HG02588 (cell line): ENCODE results near the gene FAM13B.

Source experiments
- ATAC-seq: cut with Tn5 transposase; IDR thresholded peaks from one replicate; pipeline ENCODE4 v1.9.1; 2021; ENCODE audit warnings: mild to moderate bottlenecking, moderate library complexity; ENCODE audit not compliant: unreplicated experiment

The FAM13B gene

DNA sequence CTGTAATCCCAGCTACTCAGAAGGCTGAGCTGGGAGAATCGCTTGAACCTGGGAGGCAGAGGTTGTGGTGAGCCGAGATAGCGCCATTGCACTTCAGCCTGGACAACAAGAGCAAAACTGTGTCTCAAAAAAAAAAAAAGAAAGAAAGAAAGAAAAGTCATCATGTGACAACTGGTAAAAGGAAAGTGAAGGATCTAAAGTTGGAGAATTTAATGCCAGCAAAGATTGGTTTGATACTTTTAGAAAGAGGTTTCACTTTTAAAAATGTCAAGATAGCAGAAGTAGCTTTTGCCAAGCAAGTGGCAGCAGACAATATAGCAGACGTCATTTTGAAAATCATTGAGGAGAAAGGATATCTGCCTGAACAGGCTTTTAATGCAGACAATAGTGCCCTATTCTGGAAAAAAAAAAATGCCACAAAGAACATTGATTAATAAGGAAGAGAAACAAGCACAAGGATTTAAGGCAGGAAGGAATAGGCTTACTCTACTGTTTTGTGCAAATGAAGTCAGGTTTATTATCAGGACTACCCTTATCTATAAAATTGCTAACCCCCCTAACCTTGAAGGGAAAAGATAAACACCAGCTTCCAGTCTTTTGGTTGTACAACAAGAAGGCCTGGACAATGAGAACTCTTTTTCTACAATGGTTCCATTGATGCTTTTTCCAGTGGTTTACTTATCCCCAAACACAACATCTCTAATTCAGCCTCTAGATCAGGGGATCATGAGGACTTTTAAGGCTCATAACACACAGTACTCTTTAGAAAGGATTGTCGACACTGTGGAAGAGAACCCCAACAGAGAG lies 131.7 kb downstream of the FAM13B start:
- ATAC-seq: no peak

DNA sequence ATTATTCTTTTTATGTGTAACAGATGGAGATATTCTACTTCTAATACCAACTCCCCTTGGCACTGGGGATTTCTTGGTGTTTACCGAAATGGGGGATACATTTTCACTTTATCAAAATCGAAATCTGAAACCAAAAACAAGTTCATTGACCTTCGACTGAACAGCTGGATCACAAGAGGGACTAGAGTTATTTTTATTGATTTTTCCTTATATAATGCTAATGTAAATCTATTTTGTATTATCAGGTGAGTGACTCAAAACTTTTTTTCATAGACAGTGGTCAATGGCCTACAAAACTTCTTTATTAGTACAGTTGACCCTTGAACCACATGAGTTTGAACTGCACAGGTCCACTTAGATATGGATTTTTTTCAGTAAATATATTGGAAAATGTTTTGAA lies 133.4 kb downstream of the FAM13B start:
- ATAC-seq: no peak

DNA sequence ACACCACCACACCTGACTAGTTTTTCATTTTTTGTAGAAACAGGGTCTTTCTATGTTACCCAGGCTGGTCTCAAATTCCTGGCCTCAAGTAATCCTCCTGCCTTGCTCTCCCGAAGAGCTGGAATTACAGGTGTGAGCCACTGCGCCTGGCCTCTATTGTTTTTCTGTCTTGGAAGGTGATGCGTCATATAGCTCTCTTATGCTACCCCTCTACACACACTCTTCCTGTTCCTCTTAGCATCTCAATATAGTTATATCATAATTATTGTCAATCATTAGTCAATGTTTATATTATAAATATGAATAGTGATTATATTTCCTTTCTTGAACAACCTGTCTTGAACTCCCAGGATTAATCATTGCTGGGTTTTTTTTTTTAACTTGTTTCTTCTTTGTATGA lies 136.3 kb downstream of the FAM13B start:
- ATAC-seq: no peak

- no peak for ATAC-seq
Observed at GRCh38 chr5:137894586-137894985, 138.3 kb downstream of the FAM13B start.

DNA sequence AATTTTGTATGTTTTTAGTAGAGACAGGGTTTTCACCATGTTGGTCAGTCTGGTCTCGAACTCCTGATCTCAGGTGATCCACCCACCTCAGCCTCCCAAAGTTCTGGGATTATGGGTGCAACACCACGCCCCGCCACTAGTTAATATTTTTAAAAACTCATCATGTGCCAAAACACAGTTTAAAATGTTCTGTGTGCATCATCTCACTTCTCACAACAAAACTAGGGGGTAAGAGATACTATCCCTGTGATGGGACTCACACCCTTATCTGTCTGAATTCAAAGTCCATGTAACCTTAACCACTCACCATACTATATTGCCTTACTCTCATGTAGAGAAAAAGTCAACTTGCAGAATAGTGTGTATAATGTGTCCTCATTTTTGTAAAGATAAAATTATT lies 141.0 kb downstream of the FAM13B start:
- no peak for ATAC-seq

DNA sequence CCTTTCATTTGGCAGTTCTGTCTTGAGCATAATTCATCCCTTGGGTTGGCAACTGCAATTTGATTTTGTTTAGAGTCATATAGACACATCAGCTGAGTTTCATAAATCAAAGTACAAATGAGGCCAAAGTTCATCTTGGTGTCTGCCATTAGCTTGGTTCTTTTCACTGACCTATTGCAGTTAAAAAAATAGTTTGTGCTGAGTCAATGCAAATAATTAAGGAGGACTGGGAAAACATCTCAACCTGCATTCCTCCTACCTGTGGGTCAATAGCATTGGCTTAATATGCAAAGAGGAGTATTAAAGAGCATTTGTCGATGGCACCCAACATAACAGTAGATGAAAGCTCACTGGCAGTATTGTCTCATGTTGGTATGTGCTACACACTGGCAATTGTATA lies 142.0 kb downstream of the FAM13B start:
- no peak for ATAC-seq

DNA sequence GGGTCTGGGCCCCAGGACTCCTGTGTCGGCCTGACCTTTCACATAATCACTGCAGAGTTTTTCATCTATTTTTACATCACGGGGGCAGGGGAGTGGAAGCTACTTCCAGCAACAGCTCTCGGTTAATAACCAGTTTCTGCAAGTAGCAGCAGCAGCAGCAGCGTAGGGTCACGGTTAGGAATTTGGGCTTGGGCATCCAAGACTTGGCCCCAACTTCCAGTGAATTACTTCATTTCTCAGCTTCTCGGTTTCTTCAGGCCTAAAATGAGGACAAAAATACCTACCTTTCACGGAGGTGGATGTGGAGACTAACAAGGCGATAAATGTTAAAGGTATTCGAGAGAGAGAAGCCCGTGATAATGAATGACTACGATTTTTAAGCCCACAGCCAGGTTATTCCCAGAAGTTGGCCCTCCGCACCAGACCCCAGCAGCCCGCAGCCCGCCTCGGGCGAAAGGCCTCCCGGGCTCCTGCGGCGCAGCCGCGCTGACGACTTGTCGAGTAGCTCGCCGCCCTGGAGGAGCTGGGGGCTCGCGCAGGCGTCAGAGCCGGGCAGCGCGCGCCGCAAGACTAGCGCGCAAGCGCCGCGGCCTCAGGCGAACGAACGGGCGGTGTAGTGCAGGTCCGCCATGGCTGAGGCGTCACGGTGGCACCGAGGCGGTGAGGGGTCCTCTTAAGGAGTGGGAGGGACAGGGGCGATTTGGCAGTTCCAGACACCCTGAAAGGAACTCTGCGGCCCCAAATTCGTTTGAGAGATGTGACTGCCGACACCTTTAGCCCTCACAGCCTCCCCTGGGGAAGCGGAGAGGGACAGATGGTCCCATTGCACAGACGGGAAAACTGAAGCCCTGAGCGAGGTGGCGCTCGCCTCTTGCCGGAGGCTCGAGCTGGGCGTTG lies 143.8 kb downstream of the FAM13B start, which contains the start of gene PKD2L2:
TSS of gene PKD2L2 (plus strand) at position 595 of the 897 bp plus-strand sequence. CDS start at position 630, 35 bp downstream.
- ATAC-seq: peak; percentile 98

DNA sequence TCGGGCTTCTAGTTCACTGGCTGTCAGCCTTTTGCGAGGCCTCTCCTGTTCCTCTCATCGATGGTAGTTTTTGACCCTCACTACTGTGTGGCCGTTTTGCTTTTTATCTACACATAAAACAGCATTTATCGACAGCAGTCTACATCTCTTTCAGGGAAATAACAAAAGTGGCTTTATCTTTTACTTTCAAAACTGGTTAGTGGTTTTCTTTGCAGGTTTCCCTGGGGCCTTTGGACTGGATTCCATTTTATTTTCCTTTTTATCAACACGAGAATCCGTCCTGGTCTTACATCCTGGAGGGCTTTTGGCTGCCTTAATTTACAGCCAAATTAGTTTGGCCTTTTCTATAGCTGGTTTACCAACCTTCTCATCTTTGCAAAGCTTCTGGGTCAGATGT lies 144.4 kb downstream of the FAM13B start:
- no peak for ATAC-seq
